Body of pancreas (tissue), 4 donors: ENCODE measurements around the gene PHTF1. TPM values are rescaled to one million over a fixed set of nuclear protein-coding genes. Genes with fewer than 3 reads are reported as not detected.

ENCODE experiments used
- ATAC-seq: fragments of 150-250 bp; one replicate; pipeline ENCODE4 v1.9.1; 2016
- DNase-seq, 4 donors: peaks; one replicate each; pipeline ENCODE4 v3.0.0-alpha.2; 2019
- H3K27ac ChIP-seq, 4 donors: fragments of 200-600 bp; sonication (generic); 1 replicate in 3 of 4; 2 replicates in 1 of 4; pipeline versions ENCODE4 v1.5.1 to v1.6.1; 2016 to 2019; ENCODE audit warnings: mild to moderate bottlenecking in 1 of 4, mixed read lengths in 1 of 4, moderate library complexity in 1 of 4
- H3K27me3 ChIP-seq, 2 donors: fragments of 200-600 bp; sonication (generic); one replicate each; pipeline ENCODE4 v1.6.0; 2016; ENCODE audit warnings: mild to moderate bottlenecking in 1 of 2
- H3K36me3 ChIP-seq, 2 donors: fragments of 200-600 bp; sonication (generic); replicated peaks in 1 of 2; 2 replicates each; pipeline ENCODE4 v1.5.1; 2016; ENCODE audit warnings: low read depth in 2 of 2; ENCODE audit not compliant: insufficient read depth in 1 of 2
- H3K4me1 ChIP-seq: fragments of 200-600 bp; sonication (generic); one replicate; pipeline ENCODE4 v1.6.0; 2016
- H3K4me3 ChIP-seq, 2 donors: fragments of 200-600 bp; sonication (generic); 1 replicate in 1 of 2; 2 replicates in 1 of 2; pipeline ENCODE4 v1.5.1; 2016 to 2019
- H3K9me3 ChIP-seq, 3 donors: fragments of 200-600 bp; sonication (generic); 1 replicate in 2 of 3; 2 replicates in 1 of 3; pipeline ENCODE4 v1.5.1; 2016
- CTCF ChIP-seq, 7 experiments: fragments of 450-650 bp in 4 of 7; fragments of 200-600 bp in 3 of 7; sonication (generic) in 3 of 7; IDR thresholded peaks; one replicate each; pipeline ENCODE4 v1.5.1; 2016 to 2019; ENCODE audit warnings: antibody characterized with exemption in 7 of 7
- POLR2A ChIP-seq, 3 donors: fragments of 450-650 bp; IDR thresholded peaks; one replicate each; pipeline ENCODE4 v1.6.1; 2016; ENCODE audit warnings: antibody characterized with exemption in 3 of 3, mild to moderate bottlenecking in 2 of 3
- WGBS, 2 donors: methylation state at CpG; one replicate each; pipeline ENCODE4 v1.1.5; 2017; 5-methylcytosine and 5-hydroxymethylcytosine counted together
- intact Hi-C: fragments of 100-400 bp; cut with DNase I; formaldehyde crosslinking; loops from one replicate; pipeline ENCODE4 v1.15.1; 2023
- total RNA-seq, 2 donors: library from RNA; depleted of rRNA; stranded (reverse); fragments of >200 nt; gene quantifications; one replicate each; pipeline ENCODE4 v1.1.0, GENCODE V29; 2016

PHTF1 gene
- total RNA-seq, 2 donors from 2014 or later = 9.3 to 29.7 TPM

- no peak for TF ChIP-seq POLR2A (IDR thresholded peaks at IDR 0.05)
- TF ChIP-seq CTCF (IDR thresholded peaks at IDR 0.05) = no peak
- Histone ChIP-seq H3K27me3 (no peaks in the 10 kb centered on the region), H3K27ac (no peak overlapping the region), H3K4me1 (peaks cover 46% of the 10 kb centered on the region), H3K36me3 (no peaks in the 10 kb centered on the region), H3K4me3 (no peak overlapping the region), H3K9me3 (no peaks in the 10 kb centered on the region)
- ATAC-seq (no peak), DNase-seq (no peak)
- 60 to 78% methylated on average over 5 of the region's 5 CpGs for WGBS, 2 donors
- intact Hi-C loops = no loop called here
Measured at GRCh38 chr1:113780374-113781146, 21.3 kb upstream of the PHTF1 start.

GRCh38 chr1:113779542-113779941, 20.3 kb upstream of the PHTF1 start:
- Histone ChIP-seq H3K27me3 (no peaks in the 10 kb centered on the region), H3K27ac (no peak overlapping the region), H3K4me3 (no peak overlapping the region), H3K4me1 (peaks cover 43% of the 10 kb centered on the region), H3K9me3 (no peaks in the 10 kb centered on the region), H3K36me3 (no peaks in the 10 kb centered on the region)
- WGBS, 2 donors = 95 to 96% methylated on average over 6 of the region's 6 CpGs
- no peak for ATAC-seq
- TF ChIP-seq POLR2A (IDR thresholded peaks at IDR 0.05) = no peak
- TF ChIP-seq CTCF (IDR thresholded peaks at IDR 0.05) = no peak
- DNase-seq = no peak
- intact Hi-C loops = no loop called here

- intact Hi-C loops = no loop called here
- peaks cover 23% of the 10 kb centered on the region for H3K4me1 ChIP-seq
- ATAC-seq (no peak), DNase-seq (no peak)
- H3K27me3 ChIP-seq = no peaks in the 10 kb centered on the region
- no peaks in the 10 kb centered on the region for H3K36me3 ChIP-seq
- no peak for TF ChIP-seq POLR2A (IDR thresholded peaks at IDR 0.05)
- TF ChIP-seq CTCF (IDR thresholded peaks at IDR 0.05) = no peak
- no peaks in the 10 kb centered on the region for H3K9me3 ChIP-seq
- WGBS, 2 donors = 43 to 52% methylated on average over 4 of the region's 4 CpGs
- no peak overlapping the region for H3K4me3 ChIP-seq
- no peak overlapping the region for H3K27ac ChIP-seq
Measured at GRCh38 chr1:113777561-113777960, 18.3 kb upstream of the PHTF1 start.

- Histone ChIP-seq H3K4me1 (peaks cover 6% of the 10 kb centered on the region), H3K36me3 (peaks cover 0 to 8% of the 10 kb centered on the region in 2 donors)
Measured at GRCh38 chr1:113770031-113770430, 10.7 kb upstream of the PHTF1 start.

More at GRCh38 chr1:113770031-113770430, 10.7 kb upstream of the PHTF1 start:
- Histone ChIP-seq H3K9me3 (no peaks in the 10 kb centered on the region), H3K27me3 (no peaks in the 10 kb centered on the region), H3K4me3 (no peak overlapping the region), H3K27ac (no peak overlapping the region)
- intact Hi-C loops = no loop called here
- no peak for DNase-seq
- ATAC-seq = no peak
- 79 to 89% methylated on average over 1 of the region's 1 CpG for WGBS, 2 donors
- TF ChIP-seq POLR2A (IDR thresholded peaks at IDR 0.05) (no peak), CTCF (IDR thresholded peaks at IDR 0.05) (no peak)
